Kidney (tissue), 14 donors: ENCODE data around the gene POLR3H. TPM values are rescaled to one million over a fixed set of nuclear protein-coding genes. Genes with fewer than 3 reads are reported as not detected.

Source experiments
- DNase-seq, 5 donors: peaks; one replicate each; pipeline ENCODE4 v3.0.0-alpha.2; 2013 to 2020
- FAIRE-seq: peaks from 2 replicates; lab custom pipeline; 2012; peaks lifted over from hg19 to GRCh38; lab: Jason Lieb, UNC
- H3K27ac ChIP-seq, 2 donors: one replicate each; pipeline ENCODE4 v1.7.0; 2013; ENCODE audit warnings: low read depth in 2 of 2, low read length in 2 of 2, inconsistent platforms in 1 of 2
- H3K27me3 ChIP-seq: one replicate; pipeline ENCODE4 v1.7.1; 2013; ENCODE audit warnings: low read length, inconsistent platforms; ENCODE audit not compliant: control insufficient read depth, insufficient read depth
- H3K36me3 ChIP-seq, 3 donors: one replicate each; pipeline versions ENCODE4 v1.7.0 to v1.7.1; 2013; ENCODE audit warnings: low read length in 3 of 3, control low read depth in 1 of 3, inconsistent platforms in 1 of 3; ENCODE audit not compliant: insufficient read depth in 3 of 3, control insufficient read depth in 2 of 3
- H3K4me1 ChIP-seq, 3 donors: one replicate each; pipeline versions ENCODE4 v1.7.0 to v1.7.1; 2013; ENCODE audit warnings: low read length in 3 of 3, inconsistent platforms in 1 of 3, low read depth in 1 of 3; ENCODE audit not compliant: control insufficient read depth in 2 of 3, insufficient read depth in 2 of 3
- H3K4me3 ChIP-seq, 3 donors: one replicate each; pipeline versions ENCODE4 v1.7.0 to v1.8.1; 2013; ENCODE audit warnings: low read length in 3 of 3, control low read depth in 1 of 3, inconsistent platforms in 1 of 3
- H3K9ac ChIP-seq, 3 donors: one replicate each; pipeline versions ENCODE4 v1.7.0 to v1.7.1; 2013; ENCODE audit warnings: low read length in 3 of 3, control low read depth in 1 of 3, inconsistent platforms in 1 of 3
- H3K9me3 ChIP-seq, 3 donors: one replicate each; pipeline versions ENCODE4 v1.7.0 to v1.7.1; 2013; ENCODE audit warnings: low read length in 3 of 3, control low read depth in 1 of 3, inconsistent platforms in 1 of 3; ENCODE audit not compliant: control insufficient read depth in 2 of 3, insufficient read depth in 1 of 3
- CTCF ChIP-seq: IDR thresholded peaks from 3 replicates; pipeline ENCODE4 v1.5.1; 2012; ENCODE audit warnings: mild to moderate bottlenecking, moderate library complexity, borderline replicate concordance; ENCODE audit not compliant: insufficient read depth; ENCODE audit errors: extremely low read depth
- intact Hi-C: fragments of 100-400 bp; cut with DNase I; formaldehyde crosslinking; loops from one replicate; pipeline ENCODE4 v1.11.1; 2022
- polyA plus RNA-seq: library from polyadenylated mRNA; stranded (reverse); fragments of 350-450 nt; fragmentation: Illumina TruSeq; extraction: RNeasy Lipid Tissue Mini Kit (QIAGEN cat#74804); gene quantifications from one replicate; pipeline ENCODE4 v1.2.3, GENCODE V29; 2014; ENCODE audit warnings: low read depth, low replicate concordance; ENCODE audit not compliant: insufficient read depth
- total RNA-seq: library from RNA; stranded (reverse); fragmentation: NEBNext Ultra II Directional; extraction: Animal tissue kit (Norgen Biotek cat#: 25700); gene quantifications from one replicate; pipeline ENCODE4 v1.2.1, GENCODE V29; 2021
- donor health status: control.
- donor health status: control.
- donor health status: control.
- donor health status: control.
- donor health status: control.
- donor health status: DM: yes; HTN: yes; CAD: no.
- donor health status: Normal renal cell carcinoma (clear cell type).

POLR3H gene
- total and polyA plus RNA-seq, 2 donors from 2014 or later, result 37.4 to 39.4 TPM

GRCh38 chr22:41579997-41580355, 35.7 kb upstream of the POLR3H start:
- no peak for FAIRE-seq
- intact Hi-C loops, result no loop called here
- TF ChIP-seq CTCF, result no peak
- no peak for DNase-seq
- Histone ChIP-seq H3K4me1 (peaks cover 0 to 5% (median 3%) of the 10 kb centered on the region in 3 donors), H3K4me3 (no peak overlapping the region), H3K36me3 (peaks cover 0 to 30% (median 9%) of the 10 kb centered on the region in 3 donors), H3K9ac (no peak overlapping the region), H3K27ac (no peak overlapping the region), H3K9me3 (no peaks in the 10 kb centered on the region), H3K27me3 (no peaks in the 10 kb centered on the region)

GRCh38 chr22:41579297-41579996, 35.2 kb upstream of the POLR3H start:
- H3K36me3 ChIP-seq, result peaks cover 0 to 30% (median 9%) of the 10 kb centered on the region in 3 donors
- intact Hi-C loops, result no loop called here
- no peak for TF ChIP-seq CTCF
- no peak for FAIRE-seq
- no peak overlapping the region for H3K4me3 ChIP-seq
- H3K27me3 ChIP-seq, result no peaks in the 10 kb centered on the region
- no peaks in the 10 kb centered on the region for H3K9me3 ChIP-seq
- no peak overlapping the region for H3K9ac ChIP-seq
- H3K4me1 ChIP-seq, result peaks cover 0 to 8% (median 0%) of the 10 kb centered on the region in 3 donors
- DNase-seq, result no peak
- H3K27ac ChIP-seq, result peak overlapping the region in 1 of 2 donors; percentile 43

GRCh38 chr22:41578818-41579217, 34.5 kb upstream of the POLR3H start:
- Histone ChIP-seq H3K36me3 (peaks cover 0 to 30% (median 9%) of the 10 kb centered on the region in 3 donors), H3K9ac (no peak overlapping the region), H3K4me3 (no peak overlapping the region), H3K4me1 (peaks cover 0 to 8% (median 0%) of the 10 kb centered on the region in 3 donors), H3K9me3 (no peaks in the 10 kb centered on the region), H3K27ac (peak overlapping the region in 1 of 2 donors; percentile 43), H3K27me3 (no peaks in the 10 kb centered on the region)
- DNase-seq, result no peak
- intact Hi-C loops, result no loop called here
- no peak for TF ChIP-seq CTCF
- FAIRE-seq, result no peak
